GM15510 (cell line): ENCODE measurements around the gene DPYD.

Experiments
- POLR2A ChIP-seq: IDR thresholded peaks from 3 replicates; pipeline ENCODE4 v1.6.1; 2011; ENCODE audit warnings: borderline replicate concordance; ENCODE audit not compliant: insufficient read length; ENCODE audit errors: extremely low read depth

DPYD gene

GRCh38 chr1:97740891-97741290, 179.9 kb downstream of the DPYD start:
- no peak for TF ChIP-seq POLR2A

DNA sequence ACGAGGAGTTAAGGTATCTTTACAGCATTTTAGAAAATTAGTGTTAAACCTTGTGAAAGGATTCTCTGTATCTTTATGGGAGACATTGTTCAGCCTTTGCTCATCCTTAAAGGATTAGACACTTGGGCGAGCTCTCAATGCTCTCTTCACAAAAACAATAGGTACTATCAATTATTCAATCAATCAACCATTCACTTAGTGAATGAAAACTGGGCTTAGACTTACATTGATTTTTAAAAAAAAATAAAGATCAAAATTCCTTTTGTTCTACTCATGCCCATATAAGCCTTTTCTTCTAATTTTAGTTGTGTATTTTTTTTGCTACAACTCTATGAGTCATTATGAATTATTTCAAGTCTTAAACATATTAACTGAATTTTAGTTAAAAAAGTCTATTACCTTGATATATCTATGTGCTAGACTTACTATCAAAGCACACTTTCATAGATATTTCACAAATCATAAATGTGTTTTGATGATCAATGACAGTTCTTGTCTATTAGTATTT, 181.2 kb downstream of the DPYD start:
- TF ChIP-seq POLR2A, result no peak

GRCh38 chr1:97738270-97738669, 182.6 kb downstream of the DPYD start:
- no peak for TF ChIP-seq POLR2A

DNA sequence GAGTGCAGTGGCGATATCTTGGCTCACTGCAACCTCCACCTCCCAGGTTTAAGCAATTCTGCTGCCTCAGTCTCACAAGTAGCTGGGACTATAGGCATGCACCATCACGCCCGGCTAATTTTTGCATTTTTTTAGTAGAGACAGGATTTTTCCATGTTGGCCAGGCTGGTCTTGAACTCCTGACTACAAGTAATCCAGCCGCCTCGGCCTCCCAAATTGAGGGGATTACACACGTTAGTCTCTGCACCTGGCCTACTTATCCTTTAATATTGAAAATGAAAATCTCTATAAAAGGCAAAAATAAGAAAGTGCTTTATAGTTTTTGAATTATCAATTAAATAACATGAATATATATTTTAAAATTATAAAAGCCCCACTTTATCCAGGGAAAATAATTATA, 190.6 kb downstream of the DPYD start:
- no peak for TF ChIP-seq POLR2A

DNA sequence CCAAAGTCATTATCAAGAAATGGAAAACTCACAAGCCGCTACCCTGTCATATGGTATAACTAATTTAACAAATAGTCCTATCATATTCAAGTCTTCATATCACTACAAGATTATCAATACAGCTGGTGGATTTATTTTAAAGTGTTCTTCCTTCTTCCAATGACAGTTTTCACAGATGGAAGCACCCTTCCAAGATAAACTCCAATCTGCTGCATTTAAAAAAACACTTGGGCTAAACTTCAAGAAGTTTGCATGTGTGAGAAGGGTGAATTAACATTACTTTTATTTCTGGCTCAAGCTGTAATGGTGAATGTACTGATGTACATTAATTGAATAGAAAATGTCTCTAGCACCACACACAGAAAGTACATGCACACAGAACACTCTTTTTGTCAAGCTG, 192.4 kb downstream of the DPYD start:
- no peak for TF ChIP-seq POLR2A

GRCh38 chr1:97727029-97727428, 193.8 kb downstream of the DPYD start:
- no peak for TF ChIP-seq POLR2A

- TF ChIP-seq POLR2A, result no peak
Measured at GRCh38 chr1:97726386-97726785, 194.4 kb downstream of the DPYD start.

DNA sequence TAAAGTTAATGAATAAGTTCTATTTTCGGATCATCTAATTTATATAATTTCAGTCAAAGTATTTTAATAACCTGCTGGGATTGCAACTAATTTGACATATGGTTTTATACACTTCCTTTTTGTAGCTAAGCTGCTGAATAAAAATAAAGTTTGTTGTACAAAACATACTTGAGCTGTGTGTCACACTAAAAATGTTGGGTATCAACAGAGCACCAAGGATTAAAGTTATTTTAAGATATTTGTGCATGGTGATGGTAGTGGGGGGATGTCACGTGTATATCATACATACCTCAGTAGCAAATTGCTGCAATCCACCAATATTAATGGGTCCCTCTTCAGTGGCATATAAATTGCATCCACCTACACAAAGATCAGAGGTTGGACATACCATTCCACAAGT, 199.6 kb downstream of the DPYD start:
- no peak for TF ChIP-seq POLR2A

DNA sequence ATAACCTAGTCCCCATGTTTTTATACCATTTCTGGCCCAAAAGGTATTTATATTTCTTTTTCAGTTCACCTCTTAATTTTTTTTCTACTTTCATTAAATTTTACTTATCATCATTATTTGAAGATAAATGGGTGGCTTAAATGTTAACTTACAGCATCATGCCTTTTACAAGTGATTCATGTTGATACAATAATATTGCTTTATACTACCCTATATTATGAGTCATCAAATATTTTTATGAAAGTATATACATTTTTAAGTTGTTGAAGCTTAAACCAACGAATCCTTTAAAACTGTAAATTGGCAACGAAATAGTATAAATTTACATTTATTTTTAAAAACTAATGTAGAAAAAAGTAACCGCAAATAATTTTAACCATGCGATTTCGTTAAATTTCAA, 207.9 kb downstream of the DPYD start:
- no peak for TF ChIP-seq POLR2A

GRCh38 chr1:97711858-97712257, 209.0 kb downstream of the DPYD start:
- no peak for TF ChIP-seq POLR2A

- TF ChIP-seq POLR2A, result no peak
Measured at GRCh38 chr1:97693601-97694000, 227.2 kb downstream of the DPYD start.

GRCh38 chr1:97691325-97691724, 229.5 kb downstream of the DPYD start:
- TF ChIP-seq POLR2A, result no peak

DNA sequence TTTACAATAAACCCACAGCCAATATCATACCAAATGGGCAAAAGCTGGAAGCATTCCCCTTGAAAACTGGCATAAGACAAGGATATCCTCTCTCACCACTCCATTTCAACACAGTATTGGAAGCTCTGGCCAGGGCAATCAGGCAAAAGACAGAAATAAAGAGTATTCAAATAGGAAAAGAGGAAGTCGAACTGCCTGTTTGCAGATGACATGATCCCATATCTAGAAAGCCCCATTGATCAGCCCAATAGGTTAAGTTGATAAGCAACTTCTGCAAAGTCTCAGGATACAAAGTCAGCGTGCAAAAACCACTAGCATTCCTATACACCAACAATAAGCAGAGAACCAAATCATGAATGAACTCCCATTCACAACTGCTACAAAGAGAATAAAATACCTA, 235.5 kb downstream of the DPYD start:
- TF ChIP-seq POLR2A, result no peak

GRCh38 chr1:97680894-97681293, 239.9 kb downstream of the DPYD start:
- TF ChIP-seq POLR2A, result no peak

GRCh38 chr1:97680470-97680869, 240.4 kb downstream of the DPYD start:
- no peak for TF ChIP-seq POLR2A

DNA sequence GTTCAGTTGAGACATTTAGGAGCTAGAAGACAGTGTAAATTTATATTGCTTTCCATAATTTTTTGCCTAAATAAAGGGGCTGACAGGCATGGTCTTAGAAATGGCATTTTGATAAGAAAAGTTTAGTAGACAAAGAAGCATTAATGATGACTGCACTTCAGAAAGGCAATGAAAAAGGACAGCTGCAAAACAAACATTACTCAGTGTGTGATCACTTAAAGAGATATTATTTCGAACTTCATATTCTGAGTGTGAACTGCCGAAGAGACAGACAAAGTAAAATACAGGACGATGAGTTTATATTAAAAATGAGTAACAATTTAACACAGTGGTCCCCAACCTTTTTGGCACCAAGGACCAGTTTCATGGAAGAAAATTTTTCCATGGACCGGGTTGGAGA, 243.1 kb downstream of the DPYD start:
- no peak for TF ChIP-seq POLR2A

DNA sequence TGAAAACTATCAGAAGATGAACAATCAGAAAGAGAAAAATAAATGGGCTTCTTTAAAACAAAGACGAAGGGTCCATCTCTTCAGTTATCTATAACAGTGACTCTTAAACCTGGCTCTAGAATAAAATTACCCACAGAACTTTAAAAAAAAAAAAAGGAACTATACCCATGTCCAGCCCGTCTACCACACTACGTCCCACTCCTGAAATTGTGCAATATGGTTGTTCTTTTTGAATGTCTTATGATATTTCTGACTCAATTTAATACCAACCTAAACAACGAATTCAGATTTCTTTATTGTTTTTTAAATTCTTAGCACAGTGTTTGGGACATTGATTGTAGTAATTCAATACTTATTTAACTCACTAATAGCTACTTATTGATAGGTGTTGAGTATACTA, 246.3 kb downstream of the DPYD start:
- TF ChIP-seq POLR2A, result no peak

- TF ChIP-seq POLR2A, result no peak
Measured at GRCh38 chr1:97668945-97669344, 251.9 kb downstream of the DPYD start.

DNA sequence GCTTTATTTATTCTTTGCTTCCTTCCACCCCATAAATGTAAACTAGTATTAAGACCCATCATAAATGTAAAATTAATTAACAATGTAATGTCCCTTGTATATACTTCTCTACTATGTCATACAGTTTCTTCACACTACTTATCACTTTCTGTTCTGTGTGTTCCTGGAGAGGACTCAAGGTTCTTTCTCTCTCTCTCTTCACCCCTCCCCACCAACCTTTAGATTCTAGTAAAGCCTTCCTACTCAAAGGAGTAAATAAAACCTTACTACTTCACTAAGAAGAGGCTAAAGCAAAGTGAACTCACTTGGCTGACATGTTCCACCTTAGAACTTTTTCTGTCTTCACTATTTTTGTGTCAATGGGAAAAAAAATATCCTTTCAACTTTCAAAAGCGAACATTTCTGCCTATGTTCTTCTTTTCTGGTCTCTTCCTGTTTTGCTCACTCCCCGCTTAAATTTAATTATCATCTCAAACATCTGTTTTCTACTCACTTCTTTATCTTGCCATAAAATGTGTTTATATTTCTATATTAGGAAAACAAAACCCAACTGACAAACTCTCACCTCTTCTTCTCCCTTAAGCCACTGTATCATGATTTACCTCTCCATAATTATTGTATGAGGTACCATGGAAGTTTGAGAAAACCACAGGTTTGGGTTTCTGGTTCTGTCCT, 260.3 kb downstream of the DPYD start:
- TF ChIP-seq POLR2A, result no peak
